ENCODE data around the gene TBX18.

The TBX18 gene

GRCh38 chr6:84667252-84668213 lies 96.9 kb downstream of the TBX18 start:
- H3K36me3 ChIP-seq (ENCODE audit: low read depth): no peaks in the 10 kb centered on the region
- no peak overlapping the region for H3K4me3 ChIP-seq (ENCODE audit: severe bottlenecking)
- H3K9me3 ChIP-seq (ENCODE audit: severe bottlenecking): no peaks in the 10 kb centered on the region
- no peaks in the 10 kb centered on the region for H3K27me3 ChIP-seq (ENCODE audit: insufficient read depth, poor library complexity, severe bottlenecking)
- H3K4me1 ChIP-seq (ENCODE audit: insufficient read depth, poor library complexity, severe bottlenecking): no peaks in the 10 kb centered on the region
- ATAC-seq (ENCODE audit: low read depth): no peak
- TF ChIP-seq CTCF (IDR thresholded peaks at IDR 0.05; ENCODE audit: poor library complexity, severe bottlenecking): no peak
- DNase-seq (ENCODE audit: low spot score): no peak
- H3K27ac ChIP-seq (ENCODE audit: poor library complexity, severe bottlenecking): no peak overlapping the region

DNA sequence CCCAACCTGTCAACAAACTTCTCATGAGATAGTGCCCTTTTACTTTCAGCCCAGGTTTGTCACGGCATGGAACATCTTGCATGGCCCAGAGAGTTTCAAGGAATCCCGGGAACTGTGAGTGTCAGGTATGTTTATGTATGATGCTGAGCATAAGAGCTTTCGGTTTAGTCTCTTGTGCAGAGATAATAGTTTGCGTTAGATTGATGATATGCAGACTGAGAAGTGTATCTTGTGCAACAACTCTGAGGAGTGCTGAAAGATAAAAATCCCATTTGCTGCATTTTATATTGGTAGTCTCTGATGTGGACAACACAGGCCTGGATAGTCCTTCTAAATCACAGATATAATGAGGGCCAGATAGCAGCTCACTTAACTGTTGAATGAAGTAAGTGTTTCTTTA lies 99.0 kb downstream of the TBX18 start:
- no peaks in the 10 kb centered on the region for H3K9me3 ChIP-seq (ENCODE audit: severe bottlenecking)
- no peaks in the 10 kb centered on the region for H3K4me1 ChIP-seq (ENCODE audit: insufficient read depth, poor library complexity, severe bottlenecking)
- ATAC-seq (ENCODE audit: low read depth) (no peak), DNase-seq (ENCODE audit: low spot score) (no peak)
- H3K4me3 ChIP-seq (ENCODE audit: severe bottlenecking): no peak overlapping the region
- H3K36me3 ChIP-seq (ENCODE audit: low read depth): no peaks in the 10 kb centered on the region
- no peak overlapping the region for H3K27ac ChIP-seq (ENCODE audit: poor library complexity, severe bottlenecking)
- no peak for TF ChIP-seq CTCF (IDR thresholded peaks at IDR 0.05; ENCODE audit: poor library complexity, severe bottlenecking)
- no peaks in the 10 kb centered on the region for H3K27me3 ChIP-seq (ENCODE audit: insufficient read depth, poor library complexity, severe bottlenecking)

GRCh38 chr6:84663866-84664265 lies 100.5 kb downstream of the TBX18 start:
- TF ChIP-seq CTCF (IDR thresholded peaks at IDR 0.05; ENCODE audit: poor library complexity, severe bottlenecking): no peak
- no peaks in the 10 kb centered on the region for H3K4me1 ChIP-seq (ENCODE audit: insufficient read depth, poor library complexity, severe bottlenecking)
- no peak for DNase-seq (ENCODE audit: low spot score)
- no peaks in the 10 kb centered on the region for H3K27me3 ChIP-seq (ENCODE audit: insufficient read depth, poor library complexity, severe bottlenecking)
- no peak for ATAC-seq (ENCODE audit: low read depth)
- no peaks in the 10 kb centered on the region for H3K9me3 ChIP-seq (ENCODE audit: severe bottlenecking)
- no peak overlapping the region for H3K27ac ChIP-seq (ENCODE audit: poor library complexity, severe bottlenecking)
- H3K4me3 ChIP-seq (ENCODE audit: severe bottlenecking): no peak overlapping the region
- no peaks in the 10 kb centered on the region for H3K36me3 ChIP-seq (ENCODE audit: low read depth)

DNA sequence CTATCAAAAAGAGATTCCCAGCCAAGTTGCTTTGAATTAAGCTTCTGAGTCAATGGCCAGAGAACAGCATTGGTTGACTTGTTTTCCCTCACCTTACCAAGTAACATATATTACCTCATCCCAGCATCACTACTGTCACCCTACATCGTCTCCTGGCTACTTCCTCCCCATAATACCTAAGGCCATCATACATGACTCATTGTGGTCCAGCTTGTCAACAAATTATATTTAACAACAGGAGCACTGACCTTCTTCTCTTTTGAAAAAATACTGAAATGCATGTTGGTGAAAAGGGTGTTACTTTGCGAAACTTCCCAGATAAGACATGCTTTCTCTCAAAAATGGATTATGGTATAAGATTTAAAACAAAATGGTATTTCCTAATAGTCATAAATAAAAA lies 106.9 kb downstream of the TBX18 start:
- ATAC-seq (ENCODE audit: low read depth) (no peak), DNase-seq (ENCODE audit: low spot score) (no peak)
- Histone ChIP-seq H3K27ac (ENCODE audit: poor library complexity, severe bottlenecking) (no peak overlapping the region), H3K4me3 (ENCODE audit: severe bottlenecking) (no peak overlapping the region), H3K4me1 (ENCODE audit: insufficient read depth, poor library complexity, severe bottlenecking) (peaks cover 17% of the 10 kb centered on the region), H3K36me3 (ENCODE audit: low read depth) (no peaks in the 10 kb centered on the region), H3K9me3 (ENCODE audit: severe bottlenecking) (no peaks in the 10 kb centered on the region), H3K27me3 (ENCODE audit: insufficient read depth, poor library complexity, severe bottlenecking) (no peaks in the 10 kb centered on the region)
- no peak for TF ChIP-seq CTCF (IDR thresholded peaks at IDR 0.05; ENCODE audit: poor library complexity, severe bottlenecking)

GRCh38 chr6:84657025-84657424 lies 107.4 kb downstream of the TBX18 start:
- no peak overlapping the region for H3K27ac ChIP-seq (ENCODE audit: poor library complexity, severe bottlenecking)
- no peaks in the 10 kb centered on the region for H3K36me3 ChIP-seq (ENCODE audit: low read depth)
- no peaks in the 10 kb centered on the region for H3K9me3 ChIP-seq (ENCODE audit: severe bottlenecking)
- ATAC-seq (ENCODE audit: low read depth) (no peak), DNase-seq (ENCODE audit: low spot score) (no peak)
- no peak for TF ChIP-seq CTCF (IDR thresholded peaks at IDR 0.05; ENCODE audit: poor library complexity, severe bottlenecking)
- H3K4me3 ChIP-seq (ENCODE audit: severe bottlenecking): no peak overlapping the region
- H3K4me1 ChIP-seq (ENCODE audit: insufficient read depth, poor library complexity, severe bottlenecking): peaks cover 22% of the 10 kb centered on the region
- H3K27me3 ChIP-seq (ENCODE audit: insufficient read depth, poor library complexity, severe bottlenecking): no peaks in the 10 kb centered on the region

Measured in RWPE2 (cell line).